Measurements from ENCODE around the gene RNF26.
A peak's percentile ranks its signal among the peaks of the same experiment; 100 is the strongest.

Gene RNF26

DNA sequence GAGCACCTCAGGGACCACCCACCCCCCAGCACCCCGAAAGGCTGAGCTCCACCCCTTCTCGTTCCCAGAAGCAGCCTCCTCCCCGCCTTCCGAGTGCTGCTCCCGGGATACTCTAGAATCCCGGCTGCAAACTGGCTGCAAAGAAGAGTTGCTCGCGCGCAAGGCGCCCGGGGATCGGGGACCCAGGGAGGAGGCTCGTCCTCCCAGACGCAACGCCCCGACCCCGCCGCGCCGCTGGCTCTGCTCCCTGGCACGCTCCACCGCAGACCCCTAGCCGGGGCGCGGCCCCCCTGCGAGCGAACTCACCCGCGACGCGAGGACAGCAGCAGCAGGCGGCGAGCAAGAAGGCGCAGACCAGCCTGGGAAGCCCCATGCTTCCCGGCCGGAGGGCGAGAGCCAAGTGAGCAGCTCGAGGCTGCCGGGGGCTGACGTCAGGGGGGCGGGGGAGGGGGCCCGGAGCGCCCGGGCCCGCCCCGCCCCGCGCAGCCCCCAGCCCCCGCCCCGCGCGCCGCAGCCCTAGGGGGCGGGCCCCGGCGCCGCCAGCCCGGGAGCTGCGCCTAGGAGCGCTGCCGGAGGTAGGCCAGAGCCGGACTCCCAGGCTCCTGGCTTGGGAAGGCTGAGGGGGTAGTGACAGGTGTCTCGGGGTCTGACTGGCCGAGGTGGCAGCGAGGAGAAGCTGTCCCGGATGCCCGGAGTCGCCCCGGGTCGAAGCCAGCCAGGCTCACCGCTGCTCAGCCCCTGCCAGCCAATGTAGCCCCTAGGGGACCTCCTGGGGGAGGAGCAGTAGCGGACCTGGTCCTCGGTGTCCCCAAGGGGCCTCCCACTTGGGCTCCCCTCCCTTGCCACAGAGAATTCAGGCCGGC is 17.4 kb upstream of the RNF26 start, which contains the start of gene MCAM:
Gene MCAM, minus strand, starts transcription at position 402 of the 863 bp plus-strand sequence. Its CDS starts 29 bp downstream, at position 373.
- POLR2A ChIA-PET: interaction anchor here (0.5 to 1.1 kb wide), 4 partner anchors 8 to 210 kb away, joined by 3 to 6 read pairs (median 3); partner anchors contain the start of gene C2CD2L
- CTCF ChIA-PET: interaction anchor here (0.6 to 6.1 kb wide), 12 partner anchors 8 to 158 kb away, joined by 3 to 41 read pairs (median 3); partner anchors contain the start of gene CBL
- TF ChIP-seq, protein P1, sequence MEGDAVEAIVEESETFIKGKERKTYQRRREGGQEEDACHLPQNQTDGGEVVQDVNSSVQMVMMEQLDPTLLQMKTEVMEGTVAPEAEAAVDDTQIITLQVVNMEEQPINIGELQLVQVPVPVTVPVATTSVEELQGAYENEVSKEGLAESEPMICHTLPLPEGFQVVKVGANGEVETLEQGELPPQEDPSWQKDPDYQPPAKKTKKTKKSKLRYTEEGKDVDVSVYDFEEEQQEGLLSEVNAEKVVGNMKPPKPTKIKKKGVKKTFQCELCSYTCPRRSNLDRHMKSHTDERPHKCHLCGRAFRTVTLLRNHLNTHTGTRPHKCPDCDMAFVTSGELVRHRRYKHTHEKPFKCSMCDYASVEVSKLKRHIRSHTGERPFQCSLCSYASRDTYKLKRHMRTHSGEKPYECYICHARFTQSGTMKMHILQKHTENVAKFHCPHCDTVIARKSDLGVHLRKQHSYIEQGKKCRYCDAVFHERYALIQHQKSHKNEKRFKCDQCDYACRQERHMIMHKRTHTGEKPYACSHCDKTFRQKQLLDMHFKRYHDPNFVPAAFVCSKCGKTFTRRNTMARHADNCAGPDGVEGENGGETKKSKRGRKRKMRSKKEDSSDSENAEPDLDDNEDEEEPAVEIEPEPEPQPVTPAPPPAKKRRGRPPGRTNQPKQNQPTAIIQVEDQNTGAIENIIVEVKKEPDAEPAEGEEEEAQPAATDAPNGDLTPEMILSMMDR (IDR thresholded peaks at IDR 0.05; ENCODE audit: insufficient read depth, low read length, missing control alignments): no peak
- DNase-seq (ENCODE audit: low read depth, low spot score): no peak
- peak within 1 kb of the TSS; percentile 73 for H3K4me3 ChIP-seq (ENCODE audit: low read depth, low read length)

DNA sequence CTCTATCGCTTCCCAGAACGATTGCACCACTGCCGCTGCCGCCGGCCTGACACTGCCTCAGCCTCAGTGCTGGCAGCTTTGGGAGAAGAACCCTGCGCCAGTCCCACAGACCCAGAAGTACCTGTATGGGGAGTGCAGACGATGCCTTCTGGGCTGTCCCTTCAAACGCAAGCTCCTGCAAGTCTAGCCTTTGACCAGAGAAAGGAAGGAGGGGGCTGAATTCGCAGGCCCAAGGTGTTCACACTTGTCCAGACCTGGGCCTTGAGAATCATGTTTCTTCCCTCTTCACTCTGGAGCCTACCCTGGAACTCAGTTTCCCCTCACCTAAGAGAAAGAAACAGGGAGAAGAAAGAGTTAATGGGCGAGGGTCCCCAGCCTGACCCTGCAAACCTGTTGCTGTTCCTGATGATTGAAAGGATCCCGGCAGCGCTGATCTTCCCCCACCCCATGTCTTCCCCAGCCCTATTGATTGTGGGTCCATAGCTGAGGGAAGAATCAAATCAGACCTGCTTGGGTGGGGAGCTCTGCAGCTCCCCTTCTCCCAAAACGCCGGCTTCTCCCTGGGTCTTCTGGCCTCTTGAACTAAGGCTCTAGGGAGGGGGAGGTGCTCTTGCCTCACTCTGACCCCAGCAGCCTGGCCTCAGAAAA is 16.6 kb upstream of the RNF26 start:
- peak overlapping the region; percentile 73 for H3K4me3 ChIP-seq (ENCODE audit: low read depth, low read length)
- POLR2A ChIA-PET: interaction anchor here (0.5 to 1.1 kb wide), 3 partner anchors 9 to 149 kb away, joined by 3 to 6 read pairs (median 3); no protein-coding TSS in a partner anchor
- CTCF ChIA-PET: interaction anchor here (0.6 to 6.1 kb wide), 6 partner anchors 14 to 121 kb away, joined by 3 to 41 read pairs (median 3); partner anchors contain the start of gene CBL
- TF ChIP-seq, protein P1 (IDR thresholded peaks at IDR 0.05; ENCODE audit: insufficient read depth, low read length, missing control alignments): no peak
- no peak for DNase-seq (ENCODE audit: low read depth, low spot score)

DNA sequence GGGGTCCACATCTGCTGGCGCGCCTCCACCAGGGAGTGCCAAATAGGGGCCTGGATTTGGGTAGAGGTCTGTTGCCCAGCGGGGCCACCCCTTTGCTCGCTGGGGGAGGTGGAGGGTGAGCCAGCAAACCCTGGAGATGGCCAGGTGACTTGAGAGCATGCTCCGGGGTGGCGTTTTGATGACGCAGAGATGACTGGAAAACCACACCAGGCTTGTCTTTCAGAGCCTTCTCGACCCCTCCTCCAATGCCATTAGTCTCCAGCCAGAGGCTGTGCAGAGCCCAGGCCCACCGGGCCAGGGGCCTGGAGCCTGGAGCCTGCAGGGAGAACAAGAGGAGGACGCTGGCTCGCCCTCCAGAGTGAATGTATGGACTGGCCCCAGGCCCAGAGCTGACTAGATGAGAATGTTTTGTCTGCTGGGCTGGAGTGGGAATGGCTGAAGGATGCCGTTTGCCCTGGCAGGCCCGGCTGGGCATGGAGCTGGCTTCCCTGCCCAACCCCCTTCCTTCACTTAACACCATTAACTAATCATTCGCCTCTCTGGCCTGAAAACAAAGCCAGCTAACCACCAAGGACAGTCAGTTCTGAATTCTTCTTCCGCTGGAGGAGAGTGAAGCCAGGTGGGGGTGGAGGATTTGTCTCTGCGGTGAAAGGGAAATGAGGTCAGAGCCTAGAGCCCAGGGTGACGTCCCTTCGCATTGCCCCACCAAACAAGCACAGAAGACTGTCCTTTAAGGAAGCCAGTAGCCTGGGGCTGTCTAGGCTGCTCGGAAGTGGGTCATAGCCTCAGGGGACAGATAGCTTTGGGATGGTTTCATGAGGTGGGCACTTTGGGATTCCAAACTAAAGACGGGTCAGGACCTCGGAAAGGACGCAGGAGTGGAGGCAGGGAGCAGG is 15.8 kb upstream of the RNF26 start:
- H3K4me3 ChIP-seq (ENCODE audit: low read depth, low read length): no peak overlapping the region
- no peak for DNase-seq (ENCODE audit: low read depth, low spot score)
- TF ChIP-seq, protein P1 (IDR thresholded peaks at IDR 0.05; ENCODE audit: insufficient read depth, low read length, missing control alignments): no peak
- ChIA-PET CTCF (interaction anchor here (0.6 to 6.1 kb wide), 13 partner anchors 10 to 174 kb away, joined by 3 to 41 read pairs (median 5); partner anchors contain the start of genes C1QTNF5, CBL and USP2), POLR2A (interaction anchor here (1.0 kb wide), 1 partner anchor 197 kb away, joined by 4 read pairs; the partner anchor contains the start of gene HINFP)

DNA sequence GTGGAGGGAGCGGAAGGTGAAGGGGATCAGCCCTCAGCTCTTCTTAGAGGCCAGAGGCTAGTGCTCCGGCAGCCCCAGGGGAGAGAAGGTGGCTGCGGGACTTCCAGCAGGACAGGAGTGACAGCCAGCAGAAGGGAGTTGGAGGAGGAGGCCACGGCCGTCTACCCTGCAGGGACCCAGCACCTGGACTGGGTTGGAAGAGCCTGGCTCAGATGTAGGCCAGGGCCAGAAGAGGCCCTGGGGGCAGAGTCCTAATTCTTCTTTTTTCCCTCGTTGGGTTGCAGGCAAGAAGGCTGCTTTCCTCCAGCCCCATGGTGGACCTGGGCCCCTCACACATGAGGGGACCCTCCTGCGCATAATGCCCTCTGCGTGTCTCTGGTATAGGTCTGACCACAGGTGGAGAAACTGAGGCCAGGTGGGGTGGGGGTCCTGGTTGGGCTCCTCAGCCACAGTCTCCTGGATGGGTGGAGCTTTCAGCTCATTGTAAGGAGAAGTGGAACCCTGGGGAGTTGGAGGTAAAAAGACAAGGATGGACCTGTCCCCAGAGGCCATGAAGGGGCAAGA is 15.1 kb upstream of the RNF26 start:
- ChIA-PET CTCF (interaction anchor here (0.8 to 6.1 kb wide), 11 partner anchors 11 to 175 kb away, joined by 3 to 41 read pairs (median 6); partner anchors contain the start of genes C1QTNF5, CBL and USP2), POLR2A (interaction anchor here (1.0 kb wide), 1 partner anchor 198 kb away, joined by 4 read pairs; the partner anchor contains the start of gene HINFP)
- no peak overlapping the region for H3K4me3 ChIP-seq (ENCODE audit: low read depth, low read length)
- TF ChIP-seq, protein P1 (IDR thresholded peaks at IDR 0.05; ENCODE audit: insufficient read depth, low read length, missing control alignments): no peak
- DNase-seq (ENCODE audit: low read depth, low spot score): no peak

DNA sequence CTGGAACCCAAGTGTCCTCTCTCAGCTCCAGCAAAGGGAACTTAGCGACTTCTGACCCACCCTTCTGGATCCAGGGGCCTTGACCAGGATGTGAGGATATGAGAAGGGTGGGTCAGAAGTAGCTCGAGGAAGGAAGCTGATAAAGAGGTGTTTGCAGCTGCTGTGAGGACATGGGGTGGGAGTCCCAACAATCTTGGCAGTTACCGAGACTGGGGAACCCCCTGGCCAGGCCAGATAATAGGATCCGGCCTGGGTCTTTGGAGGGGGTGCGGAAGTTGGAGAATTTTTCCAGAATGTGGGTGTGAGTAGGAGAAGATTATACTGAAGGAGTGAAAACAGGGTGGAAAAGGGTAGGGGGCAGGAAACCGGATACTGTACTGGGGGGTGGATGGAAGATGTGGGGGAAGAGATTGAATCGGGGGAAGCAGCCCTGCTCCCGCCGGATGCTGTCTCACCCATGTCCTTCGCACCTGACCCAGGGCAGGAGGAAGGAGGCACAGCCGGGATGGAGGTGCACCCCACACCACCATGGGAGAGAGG is 14.6 kb upstream of the RNF26 start:
- CTCF ChIA-PET: interaction anchor here (0.8 to 6.1 kb wide), 8 partner anchors 12 to 155 kb away, joined by 3 to 41 read pairs (median 7); partner anchors contain the start of genes CBL and USP2
- POLR2A ChIA-PET: interaction anchor here (0.6 to 0.9 kb wide), 2 partner anchors 18 to 113 kb away, joined by 3 read pairs; partner anchors contain the start of gene CBL
- TF ChIP-seq, protein P1 (IDR thresholded peaks at IDR 0.05; ENCODE audit: insufficient read depth, low read length, missing control alignments): no peak
- H3K4me3 ChIP-seq (ENCODE audit: low read depth, low read length): no peak overlapping the region
- DNase-seq (ENCODE audit: low read depth, low spot score): no peak

Data from AG04449 (cell line).